Stomach smooth muscle (tissue), 2 donors: ENCODE measurements around the gene CSNK2A2.
A peak's percentile ranks its signal among the peaks of the same experiment; 100 is the strongest.

Source experiments
- H3K27ac ChIP-seq: one replicate; pipeline ENCODE4 v1.7.0; 2013; ENCODE audit warnings: mild to moderate bottlenecking, low read length, inconsistent platforms
- H3K27me3 ChIP-seq, 2 donors: one replicate each; pipeline ENCODE4 v1.7.0; 2013; ENCODE audit warnings: low read length in 2 of 2; ENCODE audit not compliant: insufficient read depth in 2 of 2, control insufficient read depth in 1 of 2
- H3K36me3 ChIP-seq, 2 donors: one replicate each; pipeline ENCODE4 v1.7.0; 2013; ENCODE audit warnings: low read length in 2 of 2; ENCODE audit not compliant: control insufficient read depth in 2 of 2, insufficient read depth in 2 of 2
- H3K4me1 ChIP-seq: one replicate; pipeline ENCODE4 v1.7.0; 2013; ENCODE audit warnings: low read length; ENCODE audit not compliant: control insufficient read depth, insufficient read depth
- H3K4me3 ChIP-seq, 2 donors: one replicate each; pipeline ENCODE4 v1.7.0; 2013; ENCODE audit warnings: low read length in 2 of 2
- H3K9ac ChIP-seq, 2 donors: one replicate each; pipeline ENCODE4 v1.7.0; 2013; ENCODE audit warnings: low read length in 2 of 2, mild to moderate bottlenecking in 1 of 2
- H3K9me3 ChIP-seq, 2 donors: one replicate each; pipeline ENCODE4 v1.7.0; 2013; ENCODE audit warnings: low read length in 2 of 2; ENCODE audit not compliant: control insufficient read depth in 2 of 2
- donor health status: healthy.
- donor health status: Pancreatic carcinoma.

The CSNK2A2 gene

DNA sequence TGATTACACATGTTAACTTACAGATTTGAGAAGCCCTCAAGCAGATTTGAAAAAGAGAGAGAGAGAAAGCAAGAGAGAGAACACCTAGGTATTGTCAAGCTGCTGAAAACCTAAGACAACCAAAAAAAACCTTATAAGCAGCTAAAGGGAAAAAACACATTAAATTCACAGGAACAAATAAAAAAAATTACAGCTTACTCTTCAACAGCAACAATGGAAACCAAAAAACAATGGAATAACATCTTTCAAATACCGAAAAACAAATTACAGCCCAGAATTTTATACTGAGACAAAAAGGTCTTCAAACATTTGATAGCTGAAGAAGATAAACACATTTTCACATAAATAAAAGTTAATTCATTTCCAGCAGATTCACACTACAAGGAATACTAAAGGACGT is 60.3 kb downstream of the CSNK2A2 start:
- H3K4me3 ChIP-seq, result no peak overlapping the region
- no peaks in the 10 kb centered on the region for H3K27me3 ChIP-seq
- H3K4me1 ChIP-seq, result no peaks in the 10 kb centered on the region
- H3K36me3 ChIP-seq, result no peaks in the 10 kb centered on the region
- no peak overlapping the region for H3K27ac ChIP-seq
- H3K9me3 ChIP-seq, result peaks cover 0 to 5% of the 10 kb centered on the region in 2 donors
- no peak overlapping the region for H3K9ac ChIP-seq

DNA sequence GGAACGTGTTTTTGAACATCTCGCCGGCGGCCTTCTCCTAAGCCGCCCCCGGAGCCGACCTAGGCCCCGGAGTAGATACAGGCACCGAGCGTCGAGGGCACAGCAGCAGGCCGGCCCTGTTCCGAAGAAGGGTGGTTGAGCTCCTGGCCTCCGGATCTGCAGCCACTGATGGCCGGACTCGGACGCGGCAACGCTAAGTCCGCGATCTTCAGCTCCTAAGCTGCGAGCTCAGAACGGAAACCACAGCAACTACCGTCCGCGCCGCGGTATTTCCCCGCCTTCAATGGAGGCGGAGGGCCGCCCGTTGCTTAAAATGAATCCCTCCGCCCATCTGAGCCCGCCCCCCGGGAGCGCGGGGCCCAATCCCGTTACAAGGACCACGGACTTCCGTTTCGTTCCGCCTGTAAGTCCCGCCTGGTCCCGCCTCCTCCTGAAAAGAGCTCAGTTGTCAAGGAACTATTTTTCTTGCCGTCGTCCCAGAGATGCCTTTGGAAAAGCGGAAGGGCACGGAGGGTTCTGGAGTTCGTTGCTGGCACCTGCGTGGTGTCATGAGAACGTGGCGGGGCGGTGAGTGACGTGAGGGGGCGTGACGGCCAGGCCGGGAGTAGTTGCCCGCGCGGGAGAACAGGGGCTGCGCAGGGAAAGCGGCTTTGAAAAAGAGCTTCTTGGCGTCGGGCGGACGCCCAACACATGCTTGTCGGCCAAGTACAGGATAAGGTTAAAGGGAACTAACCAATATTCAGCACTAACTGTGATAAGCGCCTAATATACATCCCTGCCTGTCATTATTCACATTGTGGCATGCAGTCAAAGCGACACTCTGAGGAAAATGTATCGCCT is 68.6 kb downstream of the CSNK2A2 start, which contains the start of gene CFAP20:
TSS of gene CFAP20 (minus strand) at position 285 of the 840 bp plus-strand sequence. CDS start at position 19, 266 bp downstream.
- Histone ChIP-seq H3K27me3 (no peaks in the 10 kb centered on the region), H3K36me3 (no peaks in the 10 kb centered on the region), H3K9ac (peak within 1 kb of the TSS; percentile 71 to 83), H3K4me1 (peaks cover 35% of the 10 kb centered on the region), H3K27ac (peak within 1 kb of the TSS; percentile 60), H3K4me3 (peak within 1 kb of the TSS; percentile 93 to 96), H3K9me3 (no peaks in the 10 kb centered on the region)

DNA sequence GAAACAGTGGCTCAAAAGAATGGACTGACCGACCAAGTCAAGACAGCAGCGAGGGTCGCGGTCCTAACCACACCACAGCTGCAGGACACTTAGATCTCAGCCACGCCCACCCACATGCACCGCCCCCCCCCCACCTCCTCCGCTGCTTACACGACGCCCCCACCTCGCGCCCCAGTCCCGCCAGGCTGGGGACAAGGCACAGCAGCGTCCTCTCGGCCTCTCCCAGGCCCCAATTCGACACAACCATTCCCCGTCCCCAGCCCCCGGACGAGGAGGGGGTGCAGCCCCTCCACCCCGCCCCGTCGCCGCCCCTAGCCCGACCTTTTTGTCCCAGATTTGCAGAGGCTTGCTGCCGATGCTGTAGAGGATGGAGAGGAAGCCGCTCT is 69.2 kb downstream of the CSNK2A2 start:
- Histone ChIP-seq H3K4me1 (peaks cover 41% of the 10 kb centered on the region), H3K27ac (peak overlapping the region; percentile 60), H3K9me3 (no peaks in the 10 kb centered on the region), H3K27me3 (no peaks in the 10 kb centered on the region), H3K9ac (peak overlapping the region; percentile 71 to 83), H3K36me3 (no peaks in the 10 kb centered on the region), H3K4me3 (peak overlapping the region; percentile 93 to 96)

DNA sequence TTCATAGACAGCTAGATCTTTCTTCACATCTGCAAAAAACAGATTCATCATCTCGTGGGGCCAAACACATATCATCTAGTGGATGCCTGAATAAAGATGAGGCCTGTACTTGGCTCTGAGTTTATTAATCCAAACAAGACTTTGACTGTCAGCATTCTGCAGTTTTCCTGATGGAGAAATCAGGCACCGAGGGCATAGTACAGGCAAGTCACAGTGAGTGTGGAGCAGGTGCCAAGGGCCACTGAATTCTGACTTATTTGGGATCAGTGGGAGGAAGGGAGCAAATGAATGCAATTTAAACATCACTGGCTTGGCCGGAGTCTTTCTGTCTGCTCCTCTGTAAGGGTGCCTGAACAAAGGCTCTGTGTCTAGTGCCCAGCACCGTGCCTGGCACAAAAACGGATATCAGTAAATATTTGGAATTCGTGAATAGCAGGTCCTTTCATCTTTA is 69.7 kb downstream of the CSNK2A2 start:
- Histone ChIP-seq H3K4me3 (peak overlapping the region; percentile 93 to 96), H3K27ac (peak overlapping the region; percentile 24), H3K27me3 (no peaks in the 10 kb centered on the region), H3K9ac (peak overlapping the region; percentile 64 to 66), H3K9me3 (no peaks in the 10 kb centered on the region), H3K4me1 (peaks cover 42% of the 10 kb centered on the region), H3K36me3 (no peaks in the 10 kb centered on the region)

DNA sequence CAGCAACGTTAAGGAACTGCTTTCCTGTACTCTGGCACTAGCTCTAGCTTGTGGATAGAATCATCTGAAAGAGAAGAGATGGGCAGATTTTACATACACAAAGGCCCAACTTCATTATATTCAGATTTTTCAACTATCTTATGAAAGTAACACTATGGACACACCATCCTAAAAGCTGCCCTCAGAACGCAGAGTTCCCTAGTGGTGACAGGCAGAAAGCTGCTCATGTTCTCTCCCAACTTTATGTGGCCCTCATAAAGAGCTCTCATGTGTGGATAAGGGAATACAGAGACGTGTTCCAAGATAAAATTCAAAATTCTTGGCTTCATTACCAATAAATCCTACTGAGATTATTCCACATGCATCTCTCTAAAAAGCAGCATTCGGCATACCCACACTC is 70.3 kb downstream of the CSNK2A2 start:
- H3K4me3 ChIP-seq, result peak overlapping the region; percentile 93 to 96
- peak overlapping the region; percentile 64 to 66 for H3K9ac ChIP-seq
- no peaks in the 10 kb centered on the region for H3K27me3 ChIP-seq
- peak overlapping the region; percentile 69 for H3K27ac ChIP-seq
- peaks cover 42% of the 10 kb centered on the region for H3K4me1 ChIP-seq
- H3K36me3 ChIP-seq, result no peaks in the 10 kb centered on the region
- H3K9me3 ChIP-seq, result no peaks in the 10 kb centered on the region

DNA sequence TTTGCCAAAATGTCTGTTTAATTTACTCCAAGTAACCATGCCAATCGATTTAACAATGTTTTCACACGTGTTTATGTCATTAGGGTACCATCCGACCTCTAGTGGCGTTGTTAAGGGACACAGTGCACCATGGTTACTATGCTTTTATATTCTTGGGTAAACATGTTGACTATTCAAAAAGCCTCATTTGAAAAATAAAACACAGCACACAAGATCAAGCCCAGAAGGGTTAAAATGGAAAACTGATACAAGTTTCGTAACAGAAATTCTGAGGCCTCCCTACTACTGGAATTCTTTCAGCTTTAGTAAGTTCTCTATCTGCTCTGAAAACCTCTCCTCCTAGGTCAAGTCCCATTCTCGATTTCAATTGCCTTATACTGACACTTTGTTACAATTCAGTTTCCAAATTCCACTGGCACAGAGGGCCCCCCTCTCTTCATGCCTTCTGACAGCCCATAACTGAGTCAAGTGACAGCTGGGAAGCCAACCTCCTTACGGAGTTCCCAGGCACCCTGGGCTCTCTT is 70.8 kb downstream of the CSNK2A2 start:
- Histone ChIP-seq H3K9ac (peak overlapping the region; percentile 37 to 66), H3K27ac (peak overlapping the region; percentile 69), H3K4me3 (peak overlapping the region; percentile 93 to 96), H3K4me1 (peaks cover 42% of the 10 kb centered on the region), H3K27me3 (no peaks in the 10 kb centered on the region), H3K36me3 (no peaks in the 10 kb centered on the region), H3K9me3 (no peaks in the 10 kb centered on the region)

DNA sequence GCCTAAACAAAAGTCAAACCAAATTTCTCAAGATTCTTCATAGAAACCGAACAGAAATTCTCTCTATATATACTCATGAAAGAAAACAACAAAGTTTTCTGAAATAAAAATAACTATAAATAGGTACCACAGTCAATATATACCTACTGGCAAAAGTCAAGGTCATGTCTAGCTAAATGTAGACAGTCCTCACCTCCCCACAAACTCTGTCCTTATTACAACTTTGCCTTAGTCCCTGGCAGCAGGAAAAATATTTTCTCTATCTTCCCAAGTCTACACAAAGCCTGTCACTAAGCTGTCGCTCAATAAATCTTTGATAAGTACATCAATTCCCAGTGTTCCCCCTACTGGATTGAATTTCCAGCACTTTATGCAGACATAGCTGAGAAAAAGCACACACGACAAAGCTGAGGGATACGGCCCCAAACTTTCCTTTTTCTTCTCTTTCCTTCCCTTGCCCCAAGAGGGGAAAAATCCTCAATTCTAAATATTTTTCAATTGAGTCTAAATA is 71.4 kb downstream of the CSNK2A2 start:
- peaks cover 48% of the 10 kb centered on the region for H3K4me1 ChIP-seq

DNA sequence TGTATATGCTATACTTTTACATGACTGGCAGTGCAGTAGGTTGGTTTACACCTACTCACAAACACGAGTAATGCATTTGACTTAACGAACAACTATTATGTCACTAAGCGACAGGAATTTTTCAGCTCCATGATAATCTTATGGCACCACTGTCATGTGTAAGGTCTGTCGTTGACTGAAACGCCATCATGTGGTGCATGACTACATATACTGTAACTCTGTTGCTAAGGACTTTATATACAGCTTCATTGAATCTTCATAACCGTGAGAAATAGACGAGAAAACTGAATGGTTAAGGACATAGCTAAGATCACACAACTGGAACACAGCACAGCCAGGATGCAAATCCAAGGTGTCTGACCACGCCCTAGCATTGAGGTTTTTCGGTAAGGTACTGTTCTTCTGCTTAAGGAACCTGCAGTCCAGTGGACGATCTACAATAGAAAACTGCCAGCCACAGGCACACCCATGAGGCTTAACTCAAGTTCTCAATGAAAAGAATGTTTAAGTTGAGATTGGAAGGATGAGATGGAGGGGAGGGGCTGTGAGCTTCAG is 72.0 kb downstream of the CSNK2A2 start:
- no peak overlapping the region for H3K4me3 ChIP-seq
- no peaks in the 10 kb centered on the region for H3K9me3 ChIP-seq
- H3K4me1 ChIP-seq, result peaks cover 54% of the 10 kb centered on the region
- H3K27me3 ChIP-seq, result no peaks in the 10 kb centered on the region
- H3K9ac ChIP-seq, result no peak overlapping the region
- H3K36me3 ChIP-seq, result no peaks in the 10 kb centered on the region
- no peak overlapping the region for H3K27ac ChIP-seq

More for the DNA sequence above, 71.4 kb downstream of the CSNK2A2 start:
- H3K9me3 ChIP-seq, result no peaks in the 10 kb centered on the region
- H3K4me3 ChIP-seq, result peak overlapping the region in 1 of 2 donors; percentile 96
- no peaks in the 10 kb centered on the region for H3K27me3 ChIP-seq
- peak overlapping the region; percentile 69 for H3K27ac ChIP-seq
- no peak overlapping the region for H3K9ac ChIP-seq
- no peaks in the 10 kb centered on the region for H3K36me3 ChIP-seq

DNA sequence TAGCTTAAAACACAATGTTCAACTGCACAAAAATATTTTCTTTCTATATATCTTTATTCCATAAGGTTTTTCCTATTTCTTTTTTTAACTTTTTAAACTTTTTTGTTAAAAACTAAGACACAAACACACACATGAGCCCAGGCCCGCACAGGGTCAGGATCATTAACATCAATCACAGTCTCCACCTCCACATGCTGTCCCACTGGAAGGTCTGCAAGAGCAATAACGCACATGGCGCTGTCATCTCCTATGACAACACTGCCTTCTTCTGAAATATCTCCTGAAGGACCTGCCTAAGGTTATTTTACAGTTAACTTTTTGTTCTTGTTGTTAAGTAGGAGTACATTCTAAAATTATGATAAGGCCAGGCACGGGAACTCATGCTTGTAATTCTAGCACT is 72.9 kb downstream of the CSNK2A2 start:
- Histone ChIP-seq H3K27ac (peak overlapping the region; percentile 18), H3K4me1 (peaks cover 59% of the 10 kb centered on the region), H3K9ac (no peak overlapping the region), H3K9me3 (no peaks in the 10 kb centered on the region), H3K36me3 (no peaks in the 10 kb centered on the region), H3K4me3 (no peak overlapping the region), H3K27me3 (no peaks in the 10 kb centered on the region)

DNA sequence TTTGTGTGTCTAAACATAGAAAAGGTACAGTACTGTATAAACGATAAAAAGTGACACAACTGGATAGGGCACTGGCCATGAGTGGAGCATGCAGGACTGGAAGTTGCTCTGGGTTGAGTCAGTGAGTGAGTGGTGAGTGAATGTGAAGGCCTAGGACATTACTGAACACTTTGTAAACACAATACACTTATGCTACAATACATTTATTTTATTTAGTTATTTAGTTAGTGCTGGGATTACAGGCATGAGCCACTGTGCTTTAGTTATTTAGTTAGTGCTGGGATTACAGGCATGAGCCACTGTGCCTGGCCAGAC is 73.3 kb downstream of the CSNK2A2 start:
- Histone ChIP-seq H3K4me3 (no peak overlapping the region), H3K27me3 (no peaks in the 10 kb centered on the region), H3K27ac (no peak overlapping the region), H3K36me3 (no peaks in the 10 kb centered on the region), H3K9ac (no peak overlapping the region), H3K9me3 (no peaks in the 10 kb centered on the region), H3K4me1 (peaks cover 56% of the 10 kb centered on the region)
